ENCODE measurements around the gene ABCG1.
A peak's percentile ranks its signal among the peaks of the same experiment; 100 is the strongest.
"Not testable (repeated sequence)": the region's sequence is repeated elsewhere in the genome, so short reads cannot be mapped to it uniquely, and the experiment has no call there.

The ABCG1 gene

GRCh38 chr21:42277593-42277992 lies 58.7 kb downstream of the ABCG1 start:
- no peak for DNase-seq

GRCh38 chr21:42278451-42279149 lies 59.7 kb downstream of the ABCG1 start:
- no peak for DNase-seq

GRCh38 chr21:42279341-42279871 lies 60.5 kb downstream of the ABCG1 start:
- no peak for DNase-seq

GRCh38 chr21:42279888-42280287 lies 60.9 kb downstream of the ABCG1 start:
- no peak for DNase-seq

- DNase-seq, result no peak
Measured at GRCh38 chr21:42280356-42281180, 61.6 kb downstream of the ABCG1 start.

- DNase-seq, result no peak
Measured at GRCh38 chr21:42281181-42281680, 62.3 kb downstream of the ABCG1 start.

GRCh38 chr21:42282021-42282420 lies 63.1 kb downstream of the ABCG1 start:
- no peak for DNase-seq

GRCh38 chr21:42282715-42283114 lies 63.8 kb downstream of the ABCG1 start:
- DNase-seq, result no peak

- DNase-seq, result no peak
Measured at GRCh38 chr21:42285569-42286245, 66.8 kb downstream of the ABCG1 start.

GRCh38 chr21:42286416-42286815 lies 67.5 kb downstream of the ABCG1 start:
- DNase-seq, result no peak

GRCh38 chr21:42287193-42288083 lies 68.5 kb downstream of the ABCG1 start:
- peak; percentile 87 for DNase-seq

GRCh38 chr21:42288962-42289361 lies 70.0 kb downstream of the ABCG1 start:
- no peak for DNase-seq

- no peak for DNase-seq
Measured at GRCh38 chr21:42289926-42290325, 71.0 kb downstream of the ABCG1 start.

- DNase-seq, result no peak
Measured at GRCh38 chr21:42290505-42290904, 71.6 kb downstream of the ABCG1 start.

GRCh38 chr21:42291003-42291750 lies 72.2 kb downstream of the ABCG1 start:
- DNase-seq, result no peak

GRCh38 chr21:42291751-42292562 lies 73.0 kb downstream of the ABCG1 start:
- DNase-seq, result no peak

GRCh38 chr21:42292563-42293142 lies 73.7 kb downstream of the ABCG1 start:
- DNase-seq, result not testable (repeated sequence)

GRCh38 chr21:42293649-42294272 lies 74.8 kb downstream of the ABCG1 start:
- no peak for DNase-seq

GRCh38 chr21:42294273-42294880 lies 75.4 kb downstream of the ABCG1 start:
- no peak for DNase-seq
